Heart left ventricle (tissue), 16 donors: ENCODE data around the gene TRPM2. TPM values are rescaled to one million over a fixed set of nuclear protein-coding genes. Genes with fewer than 3 reads are reported as not detected.
A peak's percentile ranks its signal among the peaks of the same experiment; 100 is the strongest.

Experiments
- ATAC-seq, 4 donors: fragments of 200-7000 bp; cut with Tn5 transposase; one replicate each; pipeline ENCODE4 v1.9.1; 2020 to 2022; ENCODE audit warnings: moderate library complexity in 4 of 4, mild to moderate bottlenecking in 3 of 4, moderate number of reproducible peaks in 1 of 4
- DNase-seq, 5 donors: peaks; one replicate each; pipeline ENCODE4 v3.0.0-alpha.2; 2020
- H3K27ac ChIP-seq, 12 donors: fragments of 200-600 bp; sonication (generic) in 4 of 12; one replicate each; pipeline versions ENCODE4 v1.5.0 to v1.8.0; 2016 to 2022; ENCODE audit warnings: mild to moderate bottlenecking in 2 of 12
- H3K27me3 ChIP-seq, 9 donors: fragments of 200-600 bp; sonication (generic) in 2 of 9; one replicate each; pipeline versions ENCODE4 v1.5.1 to v1.8.0; 2016 to 2022; ENCODE audit warnings: mild to moderate bottlenecking in 3 of 9
- H3K36me3 ChIP-seq, 9 donors: fragments of 200-600 bp; sonication (generic) in 2 of 9; one replicate each; pipeline versions ENCODE4 v1.5.0 to v1.8.0; 2018 to 2022; ENCODE audit warnings: mild to moderate bottlenecking in 2 of 9
- H3K4me1 ChIP-seq, 12 donors: fragments of 200-600 bp; sonication (generic) in 4 of 12; one replicate each; pipeline versions ENCODE4 v1.5.0 to v1.8.0; 2016 to 2022; ENCODE audit warnings: mild to moderate bottlenecking in 3 of 12
- H3K4me3 ChIP-seq, 12 donors: fragments of 200-600 bp; sonication (generic) in 4 of 12; one replicate each; pipeline versions ENCODE4 v1.5.0 to v1.8.0; 2017 to 2022; ENCODE audit warnings: mild to moderate bottlenecking in 9 of 12, moderate library complexity in 4 of 12
- H3K9me3 ChIP-seq, 12 donors: fragments of 200-600 bp; sonication (generic) in 4 of 12; one replicate each; pipeline versions ENCODE4 v1.5.0 to v1.8.0; 2016 to 2022; ENCODE audit warnings: mild to moderate bottlenecking in 1 of 12
- CTCF ChIP-seq, 12 donors: fragments of 200-600 bp; sonication (generic) in 4 of 12; IDR thresholded peaks; one replicate each; pipeline versions ENCODE4 v1.5.0 to v1.8.0; 2018 to 2022; ENCODE audit warnings: antibody characterized with exemption in 12 of 12, mild to moderate bottlenecking in 5 of 12
- POLR2A ChIP-seq, 2 donors: fragments of 450-650 bp; IDR thresholded peaks; one replicate each; pipeline ENCODE4 v1.6.1; 2017; ENCODE audit warnings: antibody characterized with exemption in 2 of 2, mild to moderate bottlenecking in 2 of 2, moderate library complexity in 2 of 2
- WGBS, 4 donors: extraction: QIAGEN DNeasy Blood & Tissue Kit in 2 of 4; methylation state at CpG; one replicate each; pipeline versions ENCODE4 v1.1.5 to v1.1.7; 2013 to 2018; 5-methylcytosine and 5-hydroxymethylcytosine counted together
- intact Hi-C, 10 donors: fragments of 100-400 bp; cut with DNase I; formaldehyde crosslinking; loops; one replicate each; pipeline versions ENCODE4 v1.11.1 to v1.14.2; 2022
- polyA plus RNA-seq, 2 donors: library from polyadenylated mRNA; stranded (reverse); fragments of 200-250 nt; gene quantifications; one replicate each; pipeline ENCODE4 v1.2.3, GENCODE V29; 2013
- total RNA-seq, 9 donors: library from RNA; depleted of rRNA in 2 of 9; stranded (reverse); fragments of >200 nt in 2 of 9; fragmentation: NEBNext Ultra II Directional in 3 of 9; extraction: Animal tissue kit (Norgen Biotek cat#: 25700) in 3 of 9; gene quantifications; one replicate each; pipeline versions ENCODE4 v1.1.0 to v1.2.4, GENCODE V29; 2016 to 2023
- donor health status: ischemic (EF 13 %, LVEDD 7.1; RV severe dilation, severe dysfunction).
- donor health status: healthy with polysubstance abuse.
- donor health status: DM: no; HTN: yes; CAD: no.
- donor health status: DM: no; HTN: no; CAD: no.
- donor health status: ischemic (EF 25% LVEDD 6.9; RV normal size, moderate dysfunction).
- donor health status: ischemic (EF 25% LVEDD 5.7; RV mildly dilated, moderate dysfunction).
- donor health status: healthy.
- donor health status: DM: yes; HTN: yes; CAD: no.
- donor health status: ischemic (EF 35%, LVEDD 5.7; RV mildly dilated, moderate dysfunction).
- donor health status: nonischemic (EF 11% LVEDD 7.7; RV severe dilation, severe dysfunction).
- donor health status: DM: yes; HTN: yes; CAD: no.
- donor health status: PGD.
- donor health status: ischemic (EF 29% LVEDD 5.4; RV normal size, mild dysfunction).
- donor health status: nonischemic (EF 23%, LVEDD 6.1; RV moderate dilation, normal function).

Gene TRPM2
- total and polyA plus RNA-seq, 11 donors, result 0.66 to 20.5 (median 1.2) TPM

GRCh38 chr21:44484498-44485253 lies 131.3 kb downstream of the TRPM2 start:
- peaks cover 0 to 20% (median 0%) of the 10 kb centered on the region in 9 donors for H3K27me3 ChIP-seq
- intact Hi-C loops, result loop anchor here in 1 of 10 donors (5.0 kb wide), 1 partner anchor 187 kb away; no protein-coding TSS in a partner anchor
- 88 to 93% (median 91%) methylated on average over 28 to 43 of the region's 43 CpGs for WGBS, 4 donors
- ATAC-seq (no peak), DNase-seq (no peak)
- peak overlapping the region in 1 of 12 donors; percentile 43 for H3K4me3 ChIP-seq
- H3K27ac ChIP-seq, result no peak overlapping the region
- TF ChIP-seq POLR2A (IDR thresholded peaks at IDR 0.05) (no peak), CTCF (IDR thresholded peaks at IDR 0.05) (no peak)
- H3K36me3 ChIP-seq, result no peaks in the 10 kb centered on the region
- no peaks in the 10 kb centered on the region for H3K9me3 ChIP-seq
- no peaks in the 10 kb centered on the region for H3K4me1 ChIP-seq

GRCh38 chr21:44485254-44485793 lies 131.9 kb downstream of the TRPM2 start:
- H3K4me3 ChIP-seq, result peak overlapping the region in 7 of 12 donors; percentile 8 to 43 (median 29)
- peak in 3 of 4 donors; percentile 36 to 82 (median 76) for ATAC-seq
- no peak for TF ChIP-seq POLR2A (IDR thresholded peaks at IDR 0.05)
- peak in 2 of 12 donors; percentile 13 to 34 for TF ChIP-seq CTCF (IDR thresholded peaks at IDR 0.05)
- no peaks in the 10 kb centered on the region for H3K36me3 ChIP-seq
- WGBS, 4 donors, result 49 to 72% (median 63%) methylated on average over 25 of the region's 25 CpGs
- intact Hi-C loops, result no loop called here
- no peaks in the 10 kb centered on the region for H3K9me3 ChIP-seq
- H3K4me1 ChIP-seq, result no peaks in the 10 kb centered on the region
- H3K27me3 ChIP-seq, result peaks cover 0 to 20% (median 0%) of the 10 kb centered on the region in 9 donors
- no peak overlapping the region for H3K27ac ChIP-seq
- no peak for DNase-seq

GRCh38 chr21:44485796-44486195 lies 132.4 kb downstream of the TRPM2 start:
- Histone ChIP-seq H3K4me3 (peak overlapping the region in 6 of 12 donors; percentile 8 to 43 (median 30)), H3K9me3 (no peaks in the 10 kb centered on the region), H3K4me1 (no peaks in the 10 kb centered on the region), H3K27ac (no peak overlapping the region), H3K27me3 (peaks cover 0 to 20% (median 0%) of the 10 kb centered on the region in 9 donors), H3K36me3 (no peaks in the 10 kb centered on the region)
- intact Hi-C loops, result no loop called here
- no peak for DNase-seq
- ATAC-seq, result peak in 2 of 4 donors; percentile 16 to 21
- TF ChIP-seq POLR2A (IDR thresholded peaks at IDR 0.05) (no peak), CTCF (IDR thresholded peaks at IDR 0.05) (no peak)
- WGBS, 4 donors, result 56 to 69% (median 61%) methylated on average over 9 to 10 of the region's 10 CpGs

GRCh38 chr21:44486302-44486701 lies 132.9 kb downstream of the TRPM2 start:
- Histone ChIP-seq H3K9me3 (no peaks in the 10 kb centered on the region), H3K27me3 (peaks cover 0 to 20% (median 0%) of the 10 kb centered on the region in 9 donors), H3K4me3 (peak overlapping the region in 3 of 12 donors; percentile 23 to 43 (median 42)), H3K36me3 (no peaks in the 10 kb centered on the region), H3K4me1 (no peaks in the 10 kb centered on the region), H3K27ac (no peak overlapping the region)
- no peak for DNase-seq
- ATAC-seq, result no peak
- WGBS, 4 donors, result 79 to 88% (median 82%) methylated on average over 16 of the region's 16 CpGs
- intact Hi-C loops, result no loop called here
- no peak for TF ChIP-seq POLR2A (IDR thresholded peaks at IDR 0.05)
- no peak for TF ChIP-seq CTCF (IDR thresholded peaks at IDR 0.05)
